HL-60 (cell line): ENCODE data around the gene SPDYE6.
"Not testable (repeated sequence)": the region's sequence is repeated elsewhere in the genome, so short reads cannot be mapped to it uniquely, and the experiment has no call there.

Source experiments
- CTCF ChIP-seq: IDR thresholded peaks from one replicate; pipeline ENCODE4 v1.5.1; 2011; ENCODE audit warnings: low read length, control low read depth, inconsistent platforms; ENCODE audit not compliant: insufficient read depth
- GABPA ChIP-seq: IDR thresholded peaks from 2 replicates; pipeline ENCODE4 v1.6.1; 2012; ENCODE audit warnings: low read depth
- POLR2AphosphoS5 ChIP-seq: IDR thresholded peaks from 2 replicates; pipeline ENCODE4 v1.6.1; 2012; ENCODE audit warnings: low read depth
- REST ChIP-seq: IDR thresholded peaks from 2 replicates; pipeline ENCODE4 v1.6.1; 2012; ENCODE audit warnings: low read depth; ENCODE audit not compliant: insufficient replicate concordance
- SPI1 ChIP-seq: IDR thresholded peaks from 2 replicates; pipeline ENCODE4 v1.6.1; 2012; ENCODE audit warnings: low read depth, mild to moderate bottlenecking, borderline replicate concordance

- not testable (repeated sequence) for TF ChIP-seq CTCF, REST, POLR2AphosphoS5, SPI1, GABPA
Observed at GRCh38 chr7:102330666-102331460, 25.4 kb downstream of the SPDYE6 start.
